ENCODE results near the gene PAPPA2. TPM values are rescaled to one million over a fixed set of nuclear protein-coding genes. Genes with fewer than 3 reads are reported as not detected.

Gene PAPPA2
- total and polyA plus RNA-seq, 7 donors, result under 0.01 to 3.9 (median 1.2) TPM; not detected in 1

GRCh38 chr1:176669782-176670181, 206.8 kb downstream of the PAPPA2 start:
- H3K27ac ChIP-seq, result no peak overlapping the region
- H3K4me3 ChIP-seq, result no peak overlapping the region
- 72 to 78% methylated on average over 2 of the region's 2 CpGs for WGBS, 2 donors
- no peaks in the 10 kb centered on the region for H3K9me3 ChIP-seq
- TF ChIP-seq POLR2A (IDR thresholded peaks at IDR 0.05), result no peak
- TF ChIP-seq POLR2AphosphoS5 (IDR thresholded peaks at IDR 0.05), result no peak
- no peak for TF ChIP-seq EP300 (IDR thresholded peaks at IDR 0.05)
- no peak for TF ChIP-seq CTCF (IDR thresholded peaks at IDR 0.05)
- H3K4me1 ChIP-seq, result no peaks in the 10 kb centered on the region
- DNase-seq, result no peak
- intact Hi-C loops (cut with DNase I), result no loop called here
- no peaks in the 10 kb centered on the region for H3K27me3 ChIP-seq
- no peaks in the 10 kb centered on the region for H3K36me3 ChIP-seq

GRCh38 chr1:176670853-176671252, 207.9 kb downstream of the PAPPA2 start:
- Histone ChIP-seq H3K9me3 (no peaks in the 10 kb centered on the region), H3K36me3 (no peaks in the 10 kb centered on the region), H3K27me3 (no peaks in the 10 kb centered on the region), H3K27ac (no peak overlapping the region), H3K4me1 (no peaks in the 10 kb centered on the region), H3K4me3 (no peak overlapping the region)
- DNase-seq, result no peak
- WGBS, 2 donors, result 62 to 68% methylated on average over 3 of the region's 3 CpGs
- TF ChIP-seq CTCF (IDR thresholded peaks at IDR 0.05) (no peak), POLR2AphosphoS5 (IDR thresholded peaks at IDR 0.05) (no peak), POLR2A (IDR thresholded peaks at IDR 0.05) (no peak), EP300 (IDR thresholded peaks at IDR 0.05) (no peak)
- intact Hi-C loops (cut with DNase I), result no loop called here

- 66 to 85% methylated on average over 3 of the region's 3 CpGs for WGBS, 2 donors
- intact Hi-C loops (cut with DNase I), result no loop called here
- Histone ChIP-seq H3K36me3 (no peaks in the 10 kb centered on the region), H3K9me3 (no peaks in the 10 kb centered on the region), H3K27me3 (no peaks in the 10 kb centered on the region), H3K4me3 (no peak overlapping the region), H3K27ac (no peak overlapping the region), H3K4me1 (peaks cover 0 to 5% (median 0%) of the 10 kb centered on the region in 4 donors)
- no peak for DNase-seq
- no peak for TF ChIP-seq POLR2AphosphoS5 (IDR thresholded peaks at IDR 0.05)
- TF ChIP-seq EP300 (IDR thresholded peaks at IDR 0.05), result no peak
- TF ChIP-seq CTCF (IDR thresholded peaks at IDR 0.05), result no peak
- TF ChIP-seq POLR2A (IDR thresholded peaks at IDR 0.05), result no peak
Measured at GRCh38 chr1:176682830-176683535, 220.0 kb downstream of the PAPPA2 start.

- H3K36me3 ChIP-seq, result no peaks in the 10 kb centered on the region
- intact Hi-C loops (cut with DNase I), result loop anchor here (2.0 to 5.0 kb wide), 2 partner anchors 131 to 156 kb away; no protein-coding TSS in a partner anchor
- no peak for TF ChIP-seq EP300 (IDR thresholded peaks at IDR 0.05)
- TF ChIP-seq POLR2AphosphoS5 (IDR thresholded peaks at IDR 0.05), result peak in 2 of 4 donors; percentile 39 to 40
- TF ChIP-seq POLR2A (IDR thresholded peaks at IDR 0.05), result no peak
- TF ChIP-seq CTCF (IDR thresholded peaks at IDR 0.05), result peak; percentile 31 to 68 (median 54)
- no peaks in the 10 kb centered on the region for H3K9me3 ChIP-seq
- H3K27me3 ChIP-seq, result no peaks in the 10 kb centered on the region
- 50 to 56% methylated on average over 8 of the region's 8 CpGs for WGBS, 2 donors
- peak; percentile 69 for DNase-seq
- peak overlapping the region in 3 of 4 donors; percentile 73 to 87 (median 77) for H3K27ac ChIP-seq
- H3K4me3 ChIP-seq, result no peak overlapping the region
- peaks cover 0 to 58% (median 54%) of the 10 kb centered on the region in 4 donors for H3K4me1 ChIP-seq
Measured at GRCh38 chr1:176691251-176692228, 228.6 kb downstream of the PAPPA2 start.

Measured in sigmoid colon (tissue), 7 donors.